Measurements from ENCODE around the gene FAR2.

The FAR2 gene

DNA sequence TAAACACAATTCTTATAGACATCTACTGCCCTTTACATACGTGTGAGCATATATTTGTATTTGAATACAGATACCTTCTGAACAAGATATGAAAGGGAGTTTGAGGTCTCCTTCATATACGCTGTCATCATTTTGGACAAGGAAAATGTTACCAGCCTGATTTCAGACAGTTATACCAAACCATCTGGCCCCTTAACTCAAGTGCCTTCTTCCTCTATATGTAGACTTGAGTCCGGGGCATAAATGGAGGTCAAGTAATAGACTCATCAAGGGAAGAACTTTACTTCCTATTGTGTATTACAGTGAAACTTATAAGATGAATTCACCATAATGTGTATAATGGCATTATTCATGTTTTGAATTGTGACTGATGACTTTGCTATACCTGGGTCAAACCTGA, 52.2 kb downstream of the FAR2 start:
- no peak for FAIRE-seq
- no peak for TF ChIP-seq POLR2AphosphoS5 (IDR thresholded peaks at IDR 0.05; ENCODE audit: low read depth, low read length)
- TF ChIP-seq TAF1 (IDR thresholded peaks at IDR 0.05; ENCODE audit: low read depth, low read length) = no peak
- no peak for TF ChIP-seq PAX5 (IDR thresholded peaks at IDR 0.05; ENCODE audit: insufficient read depth, low read length, severe bottlenecking)
- no peak for TF ChIP-seq POU2F2 (IDR thresholded peaks at IDR 0.05; ENCODE audit: low read depth, low read length)
- no peak for TF ChIP-seq POLR2A (IDR thresholded peaks at IDR 0.05; ENCODE audit: low read depth, low read length)
- no peak for TF ChIP-seq SPI1 (IDR thresholded peaks at IDR 0.05; ENCODE audit: low read depth, low read length)
- no peak for DNase-seq (ENCODE audit: insufficient read length, low spot score)

DNA sequence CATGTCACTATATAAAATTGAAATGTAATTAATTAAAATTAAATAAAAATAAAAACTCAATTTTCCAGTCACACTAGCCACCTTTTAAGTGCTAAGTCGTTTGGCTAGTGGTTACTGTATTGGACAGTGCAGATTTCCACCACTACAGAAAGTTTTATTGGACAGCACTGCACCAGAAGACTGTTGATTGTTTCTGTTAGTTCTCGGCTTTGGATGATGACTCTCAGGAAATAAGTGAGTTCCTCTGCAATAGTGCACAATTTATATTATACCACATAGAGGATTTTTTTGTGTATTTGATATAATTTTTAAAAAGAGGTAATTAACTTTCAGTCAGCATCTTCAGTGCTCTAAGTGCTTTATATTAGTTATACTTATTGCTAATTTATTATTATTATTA, 52.7 kb downstream of the FAR2 start:
- no peak for FAIRE-seq
- no peak for TF ChIP-seq POU2F2 (IDR thresholded peaks at IDR 0.05; ENCODE audit: low read depth, low read length)
- TF ChIP-seq PAX5 (IDR thresholded peaks at IDR 0.05; ENCODE audit: insufficient read depth, low read length, severe bottlenecking) = no peak
- TF ChIP-seq TAF1 (IDR thresholded peaks at IDR 0.05; ENCODE audit: low read depth, low read length) = no peak
- TF ChIP-seq POLR2AphosphoS5 (IDR thresholded peaks at IDR 0.05; ENCODE audit: low read depth, low read length) = no peak
- TF ChIP-seq POLR2A (IDR thresholded peaks at IDR 0.05; ENCODE audit: low read depth, low read length) = no peak
- no peak for TF ChIP-seq SPI1 (IDR thresholded peaks at IDR 0.05; ENCODE audit: low read depth, low read length)
- DNase-seq (ENCODE audit: insufficient read length, low spot score) = no peak

DNA sequence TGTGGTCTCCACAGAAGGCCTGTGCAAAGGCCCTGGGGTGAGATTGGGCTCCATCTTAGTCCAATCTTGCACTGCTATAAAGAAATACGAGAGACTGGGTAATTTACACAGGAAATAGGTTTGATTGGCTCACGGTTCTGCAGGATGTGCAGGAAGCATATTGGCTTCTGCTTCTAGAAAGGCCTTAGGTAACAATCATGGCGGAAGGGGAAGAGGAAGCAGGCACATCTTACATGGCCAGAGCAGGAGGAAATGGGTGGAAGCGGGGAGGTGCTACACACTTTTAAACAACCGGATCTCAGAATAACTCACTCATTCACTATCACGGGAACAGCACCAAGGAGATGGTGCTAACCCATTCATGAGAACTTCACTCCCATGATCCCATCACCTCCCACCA, 55.4 kb downstream of the FAR2 start:
- DNase-seq (ENCODE audit: insufficient read length, low spot score) = no peak
- no peak for TF ChIP-seq POU2F2 (IDR thresholded peaks at IDR 0.05; ENCODE audit: low read depth, low read length)
- TF ChIP-seq POLR2A (IDR thresholded peaks at IDR 0.05; ENCODE audit: low read depth, low read length) = no peak
- no peak for TF ChIP-seq POLR2AphosphoS5 (IDR thresholded peaks at IDR 0.05; ENCODE audit: low read depth, low read length)
- no peak for FAIRE-seq

- TF ChIP-seq POLR2A (IDR thresholded peaks at IDR 0.05; ENCODE audit: low read depth, low read length) (no peak), POLR2AphosphoS5 (IDR thresholded peaks at IDR 0.05; ENCODE audit: low read depth, low read length) (no peak), TAF1 (IDR thresholded peaks at IDR 0.05; ENCODE audit: low read depth, low read length) (no peak)
- FAIRE-seq (no peak), DNase-seq (ENCODE audit: insufficient read length, low spot score) (no peak)
Observed at GRCh38 chr12:29207120-29207519, 58.0 kb downstream of the FAR2 start.

GRCh38 chr12:29208060-29208459, 59.0 kb downstream of the FAR2 start:
- TF ChIP-seq TAF1 (IDR thresholded peaks at IDR 0.05; ENCODE audit: low read depth, low read length) = no peak
- TF ChIP-seq SPI1 (IDR thresholded peaks at IDR 0.05; ENCODE audit: low read depth, low read length) = peak; percentile 33; the same call in 1 of the 2 replicates
- no peak for DNase-seq (ENCODE audit: insufficient read length, low spot score)
- no peak for FAIRE-seq

GRCh38 chr12:29208936-29209701, 60.0 kb downstream of the FAR2 start:
- FAIRE-seq (no peak), DNase-seq (ENCODE audit: insufficient read length, low spot score) (no peak)
- no peak for TF ChIP-seq SPI1 (IDR thresholded peaks at IDR 0.05; ENCODE audit: low read depth, low read length)
- no peak for TF ChIP-seq PAX5 (IDR thresholded peaks at IDR 0.05; ENCODE audit: insufficient read depth, low read length, severe bottlenecking)
- no peak for TF ChIP-seq POLR2A (IDR thresholded peaks at IDR 0.05; ENCODE audit: low read depth, low read length)
- no peak for TF ChIP-seq POLR2AphosphoS5 (IDR thresholded peaks at IDR 0.05; ENCODE audit: low read depth, low read length)
- TF ChIP-seq POU2F2 (IDR thresholded peaks at IDR 0.05; ENCODE audit: low read depth, low read length) = no peak
- no peak for TF ChIP-seq TAF1 (IDR thresholded peaks at IDR 0.05; ENCODE audit: low read depth, low read length)

GRCh38 chr12:29211696-29212095, 62.6 kb downstream of the FAR2 start:
- no peak for FAIRE-seq
- DNase-seq (ENCODE audit: insufficient read length, low spot score) = no peak
- no peak for TF ChIP-seq TAF1 (IDR thresholded peaks at IDR 0.05; ENCODE audit: low read depth, low read length)

DNA sequence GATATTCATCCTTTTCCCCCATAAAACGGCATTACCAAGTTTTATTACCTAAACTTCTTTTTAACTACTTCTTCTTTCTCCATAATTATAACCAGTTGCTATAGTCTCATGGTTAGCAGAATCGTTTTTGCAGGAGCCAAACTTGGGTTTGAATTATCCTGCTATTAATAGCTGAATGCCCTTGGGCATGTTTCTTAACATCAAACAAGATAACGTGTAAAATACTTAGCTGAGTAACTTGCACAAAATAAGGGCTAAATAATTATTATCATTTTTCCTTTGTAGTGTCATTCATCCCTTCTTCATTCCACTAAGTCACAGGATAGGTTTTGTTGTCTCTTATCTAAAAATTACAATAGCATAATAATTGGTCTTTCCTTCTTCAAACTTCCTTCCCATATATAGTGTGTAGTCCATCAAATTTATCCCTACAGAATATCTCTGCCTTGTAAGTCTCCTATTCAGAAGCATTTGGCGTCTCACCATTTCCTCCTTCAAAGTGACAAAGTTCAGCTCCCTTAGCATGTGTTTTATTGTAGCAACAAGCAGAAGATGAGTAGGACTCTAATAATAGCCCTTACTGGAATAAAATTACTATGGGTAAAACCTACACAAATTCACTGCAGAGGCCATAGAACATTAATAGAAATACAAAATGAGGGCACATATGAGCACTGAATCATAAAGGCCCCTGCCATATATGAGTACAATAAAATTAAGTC, 63.8 kb downstream of the FAR2 start:
- TF ChIP-seq TAF1 (IDR thresholded peaks at IDR 0.05; ENCODE audit: low read depth, low read length) (no peak), POU2F2 (IDR thresholded peaks at IDR 0.05; ENCODE audit: low read depth, low read length) (no peak), POLR2A (IDR thresholded peaks at IDR 0.05; ENCODE audit: low read depth, low read length) (no peak), POLR2AphosphoS5 (IDR thresholded peaks at IDR 0.05; ENCODE audit: low read depth, low read length) (no peak), PAX5 (IDR thresholded peaks at IDR 0.05; ENCODE audit: insufficient read depth, low read length, severe bottlenecking) (no peak), SPI1 (IDR thresholded peaks at IDR 0.05; ENCODE audit: low read depth, low read length) (no peak)
- DNase-seq (ENCODE audit: insufficient read length, low spot score) = no peak
- no peak for FAIRE-seq

- TF ChIP-seq TAF1 (IDR thresholded peaks at IDR 0.05; ENCODE audit: low read depth, low read length) (no peak), SPI1 (IDR thresholded peaks at IDR 0.05; ENCODE audit: low read depth, low read length) (no peak), POU2F2 (IDR thresholded peaks at IDR 0.05; ENCODE audit: low read depth, low read length) (no peak), PAX5 (IDR thresholded peaks at IDR 0.05; ENCODE audit: insufficient read depth, low read length, severe bottlenecking) (no peak), POLR2A (IDR thresholded peaks at IDR 0.05; ENCODE audit: low read depth, low read length) (no peak), POLR2AphosphoS5 (IDR thresholded peaks at IDR 0.05; ENCODE audit: low read depth, low read length) (no peak)
- DNase-seq (ENCODE audit: insufficient read length, low spot score) (no peak), FAIRE-seq (no peak)
Observed at GRCh38 chr12:29216266-29216665, 67.2 kb downstream of the FAR2 start.

GRCh38 chr12:29216797-29217575, 67.9 kb downstream of the FAR2 start:
- DNase-seq (ENCODE audit: insufficient read length, low spot score) (no peak), FAIRE-seq (no peak)
- TF ChIP-seq POLR2A (IDR thresholded peaks at IDR 0.05; ENCODE audit: low read depth, low read length) (no peak), POU2F2 (IDR thresholded peaks at IDR 0.05; ENCODE audit: low read depth, low read length) (no peak), PAX5 (IDR thresholded peaks at IDR 0.05; ENCODE audit: insufficient read depth, low read length, severe bottlenecking) (no peak), POLR2AphosphoS5 (IDR thresholded peaks at IDR 0.05; ENCODE audit: low read depth, low read length) (no peak), TAF1 (IDR thresholded peaks at IDR 0.05; ENCODE audit: low read depth, low read length) (no peak), SPI1 (IDR thresholded peaks at IDR 0.05; ENCODE audit: low read depth, low read length) (no peak)

Measured in GM12891 (cell line).